B cell (primary cell): ENCODE data around the gene GABRR1. TPM values are rescaled to one million over a fixed set of nuclear protein-coding genes. Genes with fewer than 3 reads are reported as not detected.

Source experiments
- ATAC-seq: fragments of 200-7000 bp; cut with Tn5 transposase; one replicate; pipeline ENCODE4 v1.10.0; 2021; ENCODE audit warnings: low read depth, mild to moderate bottlenecking, moderate number of reproducible peaks, moderate library complexity
- CTCF ChIA-PET: fragments of 350-600 bp; sonication (Branson Sonifier 250); formaldehyde crosslinking; loops from one replicate; lab custom pipeline; 2021; ENCODE audit warnings: antibody characterized with exemption, inconsistent platforms; lab: Charles Lee
- POLR2A ChIA-PET: fragments of 350-600 bp; sonication (Branson Sonifier 250); formaldehyde crosslinking; loops from one replicate; lab custom pipeline; 2021; ENCODE audit warnings: antibody characterized with exemption; lab: Charles Lee
- DNase-seq: peaks from one replicate; pipeline ENCODE4 v3.0.0; 2013
- H2AFZ ChIP-seq: 2 replicates; pipeline ENCODE4 v1.6.1; 2012; ENCODE audit warnings: mild to moderate bottlenecking, low read depth, low read length; ENCODE audit not compliant: insufficient read depth, poor library complexity, severe bottlenecking
- H3K27ac ChIP-seq, 2 donors: 1 replicate in 1 of 2; 2 replicates in 1 of 2; pipeline ENCODE4 v1.5.1; 2012 to 2013; ENCODE audit warnings: low read length in 2 of 2, mild to moderate bottlenecking in 2 of 2, moderate library complexity in 1 of 2
- H3K27me3 ChIP-seq, 4 experiments: fragments of 200-600 bp in 1 of 4; sonication (generic) in 1 of 4; replicated peaks in 1 of 4; 1 replicate in 2 of 4; 2 replicates in 2 of 4; pipeline versions ENCODE4 v1.6.1 to v1.7.0; 2013 to 2016; ENCODE audit warnings: low read length in 3 of 4, mild to moderate bottlenecking in 2 of 4, mixed read lengths in 1 of 4, moderate library complexity in 1 of 4; ENCODE audit not compliant: insufficient read depth in 4 of 4, control insufficient read depth in 3 of 4; ENCODE audit errors: control extremely low read depth in 1 of 4
- H3K36me3 ChIP-seq, 2 experiments: replicated peaks in 1 of 2; 1 replicate in 1 of 2; 2 replicates in 1 of 2; pipeline versions ENCODE4 v1.6.1 to v1.7.1; 2013; ENCODE audit warnings: low read length in 1 of 2; ENCODE audit not compliant: insufficient read depth in 2 of 2, control insufficient read depth in 1 of 2; ENCODE audit errors: control extremely low read depth in 1 of 2, extremely low read depth in 1 of 2
- H3K4me1 ChIP-seq, 2 donors: fragments of 200-600 bp in 1 of 2; sonication (generic) in 1 of 2; 1 replicate in 1 of 2; 2 replicates in 1 of 2; pipeline versions ENCODE4 v1.5.1 to v1.6.1; 2013 to 2017; ENCODE audit warnings: low read length in 2 of 2; ENCODE audit not compliant: control insufficient read depth in 2 of 2, insufficient read depth in 2 of 2
- H3K4me2 ChIP-seq: replicated peaks from 2 replicates; pipeline ENCODE3; 2012; ENCODE audit warnings: mild to moderate bottlenecking, low read depth, low read length; ENCODE audit not compliant: poor library complexity, severe bottlenecking
- H3K4me3 ChIP-seq, 5 experiments: fragments of 200-600 bp in 1 of 5; sonication (generic) in 1 of 5; 1 replicate in 3 of 5; 2 replicates in 2 of 5; pipeline versions ENCODE4 v1.5.1 to v1.7.0; 2011 to 2016; ENCODE audit warnings: low read length in 4 of 5, mild to moderate bottlenecking in 4 of 5, low read depth in 2 of 5, control low read depth in 1 of 5, moderate library complexity in 1 of 5; ENCODE audit not compliant: insufficient read depth in 1 of 5; ENCODE audit errors: control extremely low read depth in 1 of 5, extremely low read depth in 1 of 5
- H3K79me2 ChIP-seq: fragments of 200-600 bp; sonication (generic); one replicate; pipeline ENCODE4 v1.6.0; 2016; ENCODE audit warnings: low read length; ENCODE audit not compliant: control insufficient read depth, insufficient read depth
- H3K9ac ChIP-seq: fragments of 200-600 bp; sonication (generic); 2 replicates; pipeline ENCODE4 v1.6.1; 2017; ENCODE audit warnings: mild to moderate bottlenecking, low read length, moderate library complexity
- H3K9me3 ChIP-seq, 3 donors: one replicate each; pipeline versions ENCODE4 v1.6.1 to v1.7.1; 2013; ENCODE audit warnings: low read length in 2 of 3; ENCODE audit not compliant: control insufficient read depth in 2 of 3, insufficient read depth in 1 of 3; ENCODE audit errors: control extremely low read depth in 1 of 3
- H4K20me1 ChIP-seq: 2 replicates; pipeline ENCODE4 v1.6.0; 2012; ENCODE audit warnings: mild to moderate bottlenecking, low read length; ENCODE audit not compliant: insufficient read depth, control insufficient read depth, poor library complexity, severe bottlenecking
- H3K27ac Mint-ChIP-seq: one replicate; pipeline ENCODE4 v1.8.0; 2021; ENCODE audit warnings: mixed read lengths
- H3K27me3 Mint-ChIP-seq: one replicate; pipeline ENCODE4 v1.8.0; 2021; ENCODE audit warnings: mixed read lengths
- H3K4me1 Mint-ChIP-seq: one replicate; pipeline ENCODE4 v1.8.0; 2021; ENCODE audit warnings: mixed read lengths
- H3K4me3 Mint-ChIP-seq: one replicate; pipeline ENCODE4 v1.8.0; 2021; ENCODE audit warnings: mixed read lengths
- H3K9me3 Mint-ChIP-seq: one replicate; pipeline ENCODE4 v1.8.0; 2022; ENCODE audit warnings: mixed read lengths; ENCODE audit not compliant: insufficient read depth
- CTCF ChIP-seq: fragments of 200-600 bp; IDR thresholded peaks from one replicate; pipeline ENCODE4 v1.8.0; 2022; ENCODE audit warnings: antibody characterized with exemption, mild to moderate bottlenecking
- EZH2 ChIP-seq: IDR thresholded peaks from 2 replicates; pipeline ENCODE4 v1.6.1; 2012; ENCODE audit warnings: borderline replicate concordance, low read depth, mild to moderate bottlenecking, moderate library complexity, low read length; ENCODE audit not compliant: insufficient read depth, poor library complexity, severe bottlenecking
- WGBS: methylation state at CpG from one replicate; pipeline ENCODE4 v1.1.5; 2013; ENCODE audit warnings: missing lambda C conversion rate; ENCODE audit not compliant: insufficient coverage; 5-methylcytosine and 5-hydroxymethylcytosine counted together
- intact Hi-C: fragments of 100-400 bp; cut with micrococcal nuclease; formaldehyde crosslinking; loops from one replicate; pipeline ENCODE4 v1.10.0; 2022
- polyA plus RNA-seq: library from polyadenylated mRNA; depleted of rRNA; stranded (reverse); fragments of >200 nt; gene quantifications from 2 replicates; pipeline ENCODE4 v1.2.3, GENCODE V29; 2012
- total RNA-seq, 2 donors: library from RNA; stranded (reverse); fragments of 120-200 nt in 1 of 2; gene quantifications; 1 replicate in 1 of 2; 2 replicates in 1 of 2; pipeline versions ENCODE4 v1.2.3 to v1.2.4, GENCODE V29; 2013 to 2022

The GABRR1 gene
- total and polyA plus RNA-seq, 2 donors (not counting 1 experiment from before 2014, with no cell fraction given) = not detected

- ATAC-seq (no peak), DNase-seq (no peak)
- Mint-ChIP-seq H3K9me3 (no peaks in the 10 kb centered on the region), H3K4me3 (no peak overlapping the region), H3K4me1 (no peaks in the 10 kb centered on the region), H3K27me3 (peaks cover 5% of the 10 kb centered on the region), H3K27ac (no peak overlapping the region)
- Histone ChIP-seq H3K9ac (no peak overlapping the region), H3K27me3 (no peaks in the 10 kb centered on the region), H3K4me1 (no peaks in the 10 kb centered on the region), H3K4me3 (no peak overlapping the region), H2AFZ (no peak overlapping the region), H3K79me2 (no peaks in the 10 kb centered on the region), H4K20me1 (no peaks in the 10 kb centered on the region), H3K9me3 (no peaks in the 10 kb centered on the region), H3K4me2 (no peak overlapping the region), H3K36me3 (no peaks in the 10 kb centered on the region), H3K27ac (no peak overlapping the region)
- TF ChIP-seq CTCF (no peak), EZH2 (no peak)
- CTCF ChIA-PET = no interaction called here
- 87% methylated on average over 11 of the region's 11 CpGs for WGBS
- POLR2A ChIA-PET = no interaction called here
- intact Hi-C loops = no loop called here
Measured at GRCh38 chr6:89204096-89204495, 13.1 kb downstream of the GABRR1 start.

- intact Hi-C loops = no loop called here
- Mint-ChIP-seq H3K4me1 (no peaks in the 10 kb centered on the region), H3K27ac (no peak overlapping the region), H3K4me3 (no peak overlapping the region), H3K9me3 (peaks cover 2% of the 10 kb centered on the region), H3K27me3 (peaks cover 11% of the 10 kb centered on the region)
- WGBS = 89% methylated on average over 7 of the region's 7 CpGs
- H3K4me1 ChIP-seq = no peaks in the 10 kb centered on the region
- H3K9ac ChIP-seq = no peak overlapping the region
- no peak overlapping the region for H3K4me2 ChIP-seq
- H3K36me3 ChIP-seq = no peaks in the 10 kb centered on the region
- TF ChIP-seq CTCF (no peak), EZH2 (no peak)
- ChIA-PET POLR2A (no interaction called here), CTCF (no interaction called here)
- no peaks in the 10 kb centered on the region for H4K20me1 ChIP-seq
- peaks cover 0 to 5% (median 1%) of the 10 kb centered on the region in 3 donors for H3K9me3 ChIP-seq
- no peak overlapping the region for H3K4me3 ChIP-seq
- no peak overlapping the region for H2AFZ ChIP-seq
- ATAC-seq = no peak
- H3K27ac ChIP-seq = no peak overlapping the region
- H3K27me3 ChIP-seq = no peaks in the 10 kb centered on the region
- no peak for DNase-seq
- H3K79me2 ChIP-seq = no peaks in the 10 kb centered on the region
Measured at GRCh38 chr6:89200706-89201215, 16.4 kb downstream of the GABRR1 start.
